Activated T-cell treated with anti-CD3 and anti-CD28 coated beads, Interleukin-2, amount 50 U/mL, for 48 hours (primary cell): ENCODE results near the gene SULF2.

Experiments used
- DNase-seq, 2 experiments: peaks; one replicate each; pipeline ENCODE4 v3.0.0-alpha.2; 2020

Gene SULF2

GRCh38 chr20:47708953-47709833 is 76.1 kb downstream of the SULF2 start:
- no peak for DNase-seq

DNA sequence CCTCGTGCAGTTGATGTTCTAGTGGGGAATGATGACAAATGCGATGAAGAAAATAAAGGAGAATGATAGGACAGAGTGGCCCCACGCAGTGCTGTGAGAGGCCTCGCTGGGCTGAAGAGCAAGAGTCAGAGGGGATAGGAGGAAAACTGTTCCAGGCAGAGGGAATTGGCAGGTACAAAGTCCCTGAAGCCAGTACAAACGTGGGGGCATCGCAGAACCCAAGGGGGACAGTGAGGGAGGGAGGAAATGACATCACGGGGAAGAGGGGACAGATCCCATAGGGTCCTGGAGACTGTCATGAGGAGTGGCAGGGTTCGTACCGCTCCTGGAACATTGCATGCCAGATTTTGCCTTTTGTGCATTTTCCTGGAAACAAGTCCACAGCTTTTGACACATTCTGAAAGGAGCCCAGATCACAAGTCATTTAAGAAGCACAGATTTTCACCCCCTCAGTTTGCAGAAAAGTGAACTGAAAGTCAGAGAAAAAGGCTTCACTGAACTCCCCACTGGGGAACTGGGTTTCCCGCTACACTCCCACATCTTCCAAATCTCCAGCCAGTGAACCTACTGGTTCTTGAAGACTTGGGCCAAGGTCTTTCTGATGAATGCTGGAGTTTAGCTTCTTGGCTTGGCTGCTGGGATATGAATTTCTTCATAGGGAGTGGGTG is 77.0 kb downstream of the SULF2 start:
- DNase-seq, result no peak

GRCh38 chr20:47706345-47706744 is 78.9 kb downstream of the SULF2 start:
- no peak for DNase-seq

- DNase-seq, result no peak
Measured at GRCh38 chr20:47705497-47705856, 79.8 kb downstream of the SULF2 start.

GRCh38 chr20:47704746-47705496 is 80.4 kb downstream of the SULF2 start:
- no peak for DNase-seq

DNA sequence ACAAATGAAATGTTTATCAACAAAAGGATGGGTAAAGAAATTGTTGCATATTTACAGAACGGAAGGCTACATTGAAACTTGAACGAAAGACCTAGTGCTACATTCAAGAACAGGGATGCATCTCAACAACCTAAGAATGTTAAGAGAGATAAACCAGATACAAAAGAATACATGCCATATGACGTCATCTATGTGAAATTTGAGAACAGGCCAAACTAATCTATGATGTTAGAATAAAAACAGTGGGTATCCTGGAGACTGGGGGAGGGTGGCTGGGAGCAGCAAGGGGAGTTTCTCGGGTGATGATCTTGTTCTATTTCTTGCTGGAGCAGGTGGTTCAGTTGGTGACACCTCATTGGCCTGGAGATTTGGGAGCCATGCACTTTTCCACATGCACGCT is 81.5 kb downstream of the SULF2 start:
- no peak for DNase-seq

- DNase-seq, result no peak
Measured at GRCh38 chr20:47701612-47702011, 83.7 kb downstream of the SULF2 start.

- no peak for DNase-seq
Measured at GRCh38 chr20:47700327-47700726, 85.0 kb downstream of the SULF2 start.

GRCh38 chr20:47699818-47700217 is 85.5 kb downstream of the SULF2 start:
- DNase-seq, result no peak

DNA sequence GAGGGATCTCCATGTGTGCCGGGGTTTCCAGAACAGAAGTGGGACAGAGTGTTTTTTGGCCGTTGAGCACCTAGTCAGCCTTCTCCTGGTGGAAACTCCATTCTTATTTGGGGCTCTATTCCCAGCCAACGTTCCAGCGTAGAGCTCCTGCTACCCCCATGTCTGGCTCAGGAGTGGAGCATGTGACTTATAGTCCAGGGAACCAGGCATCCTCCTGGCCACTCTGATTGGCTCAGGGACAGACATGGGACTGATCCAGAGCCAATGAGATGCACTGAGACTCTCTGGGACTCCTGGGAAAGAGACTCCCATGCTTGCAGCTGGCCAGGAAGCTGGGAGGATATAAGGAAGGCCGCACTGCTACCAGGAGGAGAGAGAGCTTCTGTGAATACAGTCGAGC is 87.1 kb downstream of the SULF2 start:
- DNase-seq, result no peak

GRCh38 chr20:47696856-47697255 is 88.4 kb downstream of the SULF2 start:
- DNase-seq, result no peak

GRCh38 chr20:47694021-47694818 is 91.1 kb downstream of the SULF2 start:
- no peak for DNase-seq

DNA sequence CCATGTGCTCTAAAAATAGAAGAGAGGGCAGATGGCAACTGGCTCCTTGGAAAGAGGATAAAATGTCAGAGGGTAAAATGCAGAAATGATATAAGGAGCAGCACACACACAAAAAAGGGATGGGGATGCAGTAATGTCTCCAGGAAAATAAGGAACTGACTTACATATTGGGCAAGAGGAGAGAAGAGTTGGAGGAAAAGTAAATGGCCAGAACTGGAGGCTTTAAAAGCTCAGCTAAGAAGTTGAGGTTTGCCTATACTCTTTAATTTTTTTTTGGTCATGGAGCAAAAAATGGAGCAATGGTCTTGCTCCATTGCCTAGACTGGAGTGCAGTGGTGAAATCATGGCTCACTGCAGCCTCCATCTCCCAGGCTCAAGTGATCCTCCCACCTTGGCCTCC is 93.7 kb downstream of the SULF2 start:
- DNase-seq, result no peak

DNA sequence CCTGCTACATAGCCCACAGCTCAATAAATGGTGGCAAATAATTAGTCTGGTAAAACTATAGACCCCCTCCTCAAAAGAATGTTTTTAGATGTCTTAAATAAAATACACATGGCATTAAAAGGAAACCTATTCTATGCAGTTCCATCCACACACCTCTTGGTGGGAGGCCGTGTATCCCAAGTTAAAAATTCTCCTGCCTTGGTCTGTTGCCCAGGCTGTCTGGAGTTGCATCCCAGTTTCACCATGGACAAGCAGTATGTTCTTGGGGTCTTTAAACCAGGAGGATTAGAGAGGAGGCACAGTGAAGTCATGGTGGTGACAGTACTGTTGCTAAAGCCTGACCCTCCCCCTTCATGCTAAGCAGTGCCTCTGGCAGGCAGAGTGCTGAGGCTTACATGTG is 95.5 kb downstream of the SULF2 start:
- no peak for DNase-seq

DNA sequence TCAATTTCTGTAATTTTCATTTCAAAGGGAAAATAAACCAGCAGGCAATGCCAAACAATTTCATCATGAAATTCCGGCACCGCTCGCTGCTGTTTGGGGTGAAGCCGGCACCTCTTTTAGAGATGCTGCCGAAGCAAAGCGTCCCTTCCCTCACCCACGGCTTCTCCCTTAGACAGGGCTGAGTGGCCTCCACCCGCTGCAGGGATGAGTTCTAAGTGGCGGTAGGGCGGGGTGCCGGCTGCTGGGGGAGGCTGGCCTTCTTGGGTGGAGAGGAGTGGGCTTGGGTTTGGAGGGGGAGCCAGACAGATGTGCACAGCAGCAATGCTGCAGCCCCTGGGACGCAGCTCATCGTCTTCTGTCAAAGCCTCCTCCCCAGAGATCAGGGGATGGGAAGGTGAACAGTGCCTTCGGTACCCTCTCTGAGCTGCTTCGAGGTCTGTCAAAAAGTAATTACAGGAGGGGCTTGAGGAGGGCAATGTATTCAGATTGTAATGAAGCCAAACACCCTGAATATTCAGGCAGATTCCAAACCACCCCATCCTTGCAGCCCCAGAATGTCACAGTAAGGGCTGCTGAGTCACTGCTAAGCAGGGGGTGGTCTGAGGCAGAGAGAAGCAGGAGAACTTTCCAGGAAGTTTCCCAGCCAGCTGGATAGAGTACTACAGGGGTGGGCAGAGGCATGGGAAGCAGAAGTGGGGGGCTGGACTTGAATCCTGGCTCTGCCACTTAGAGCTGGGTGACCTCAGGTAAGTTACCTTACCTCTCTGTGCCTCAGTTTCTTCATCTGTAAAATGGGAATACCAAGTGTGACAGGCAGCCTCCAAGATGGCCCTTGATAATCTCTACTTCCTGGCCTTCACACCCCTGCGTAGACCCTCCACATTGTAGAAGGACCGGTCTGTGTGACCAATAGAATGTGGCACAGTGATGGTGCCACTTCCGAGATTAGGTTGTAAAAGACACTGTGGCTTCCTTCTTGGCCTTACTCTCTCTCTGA is 96.6 kb downstream of the SULF2 start:
- DNase-seq, result no peak

DNA sequence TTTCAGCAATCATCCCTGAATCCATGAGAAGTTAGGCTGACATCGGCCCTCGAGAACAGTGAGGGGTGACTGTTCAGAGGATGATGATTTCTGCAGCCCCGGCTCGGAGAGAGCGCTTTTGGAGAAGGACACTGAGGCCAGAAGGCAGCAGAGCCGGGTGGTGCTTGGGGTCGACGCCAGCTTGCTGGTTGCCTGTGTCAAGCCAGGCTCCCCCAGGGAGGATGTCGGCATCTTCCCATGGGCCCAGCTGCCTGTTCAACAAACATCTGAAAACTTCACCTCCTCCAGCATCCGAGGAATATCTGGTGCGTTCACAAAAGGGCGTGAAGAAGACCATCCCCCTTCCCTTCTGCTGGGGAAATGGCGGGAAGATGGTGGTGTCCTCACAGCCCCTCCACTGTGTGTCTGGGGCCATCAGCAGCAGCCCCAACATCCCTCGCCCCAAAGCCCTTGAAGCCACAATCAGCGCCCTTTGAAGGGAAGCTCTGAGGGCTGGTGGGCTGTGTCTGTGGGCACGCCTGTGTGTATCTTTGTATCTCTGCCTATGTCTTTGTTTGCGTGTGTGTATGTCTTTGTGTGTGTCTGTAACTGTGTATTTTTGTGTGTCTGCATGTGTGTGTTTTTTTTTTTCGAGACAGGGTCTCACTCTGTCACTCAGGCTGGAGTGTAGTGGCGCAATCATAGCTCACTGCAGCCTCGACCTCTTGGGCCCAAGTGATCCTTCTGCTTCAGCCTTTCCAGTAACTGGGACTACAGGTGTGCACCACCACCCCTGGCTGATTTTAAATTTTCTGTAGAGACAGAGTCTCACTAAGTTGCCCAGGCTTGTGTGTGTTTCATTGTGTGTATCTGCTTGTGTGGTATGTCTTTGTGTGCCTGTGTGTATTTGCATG is 97.9 kb downstream of the SULF2 start:
- no peak for DNase-seq

DNA sequence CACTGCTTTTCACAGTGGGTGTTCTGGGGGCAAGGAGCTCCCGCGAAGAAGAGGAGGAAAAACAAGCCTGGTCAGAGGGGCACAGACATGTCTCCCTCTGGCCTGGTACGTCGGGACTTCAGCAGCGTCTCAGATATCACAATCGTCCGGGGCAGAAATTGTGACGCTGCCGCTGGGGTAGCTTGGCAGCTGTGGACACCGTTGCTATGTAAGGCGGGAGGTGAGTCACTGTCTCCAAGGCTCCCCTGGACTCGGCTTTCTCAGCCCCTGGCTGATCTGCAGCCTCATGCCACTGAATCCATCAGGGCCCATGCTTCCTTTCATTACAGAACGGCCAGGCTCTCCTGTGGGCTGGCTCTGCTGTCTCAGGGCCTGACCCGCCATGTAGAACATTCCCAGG is 98.7 kb downstream of the SULF2 start:
- DNase-seq, result no peak

GRCh38 chr20:47684306-47685080 is 100.8 kb downstream of the SULF2 start:
- DNase-seq, result no peak

- DNase-seq, result no peak
Measured at GRCh38 chr20:47682916-47683315, 102.4 kb downstream of the SULF2 start.
